Neuronal stem cell (in vitro differentiated cells): Measurements from ENCODE around the gene STYX.

ENCODE experiments used
- DNase-seq: peaks from one replicate; pipeline ENCODE4 v3.0.0-alpha.2; 2013; ENCODE audit warnings: low spot score
- H2AFZ ChIP-seq: one replicate; pipeline ENCODE4 v1.6.1; 2013; ENCODE audit warnings: mild to moderate bottlenecking, low read length, inconsistent platforms
- H2AK5ac ChIP-seq: 2 replicates; pipeline ENCODE4 v1.6.1; 2013; ENCODE audit warnings: low read depth, mild to moderate bottlenecking, inconsistent platforms, low read length, moderate library complexity, mixed read lengths
- H2BK120ac ChIP-seq: 2 replicates; pipeline ENCODE4 v1.6.1; 2013; ENCODE audit warnings: low read depth, mild to moderate bottlenecking, inconsistent platforms, low read length, moderate library complexity, mixed read lengths
- H2BK12ac ChIP-seq: one replicate; pipeline ENCODE4 v1.6.1; 2013; ENCODE audit warnings: low read length, inconsistent platforms
- H2BK15ac ChIP-seq: 2 replicates; pipeline ENCODE4 v1.6.1; 2013; ENCODE audit warnings: mild to moderate bottlenecking, low read length, inconsistent platforms, mixed read lengths
- H2BK5ac ChIP-seq: one replicate; pipeline ENCODE4 v1.6.1; 2013; ENCODE audit warnings: inconsistent platforms, mild to moderate bottlenecking, low read length, moderate library complexity
- H3K14ac ChIP-seq: one replicate; pipeline ENCODE4 v1.6.1; 2013; ENCODE audit warnings: low read length, inconsistent platforms
- H3K18ac ChIP-seq: 2 replicates; pipeline ENCODE4 v1.6.1; 2013; ENCODE audit warnings: low read length, inconsistent platforms
- H3K23ac ChIP-seq: 2 replicates; pipeline ENCODE4 v1.6.1; 2013; ENCODE audit warnings: low read depth, mild to moderate bottlenecking, mixed read lengths, low read length, inconsistent platforms; ENCODE audit not compliant: poor library complexity
- H3K27ac ChIP-seq: replicated peaks from 3 replicates; pipeline ENCODE4 v1.5.1; 2013; ENCODE audit warnings: low read length, inconsistent platforms
- H3K27me3 ChIP-seq, 3 experiments: 2 replicates each; pipeline ENCODE4 v1.6.1; 2013; ENCODE audit warnings: low read length in 3 of 3, mild to moderate bottlenecking in 2 of 3, inconsistent platforms in 1 of 3, low read depth in 1 of 3, mixed read lengths in 1 of 3, moderate library complexity in 1 of 3; ENCODE audit not compliant: control insufficient read depth in 3 of 3, insufficient read depth in 3 of 3
- H3K36me3 ChIP-seq, 2 donors: replicated peaks in 1 of 2; 2 replicates each; pipeline ENCODE4 v1.6.1; 2013; ENCODE audit warnings: low read length in 2 of 2; ENCODE audit not compliant: control insufficient read depth in 2 of 2, insufficient read depth in 2 of 2
- H3K4ac ChIP-seq: 2 replicates; pipeline ENCODE4 v1.6.1; 2013; ENCODE audit warnings: inconsistent platforms, mild to moderate bottlenecking, low read length, moderate library complexity
- H3K4me1 ChIP-seq, 2 donors: 1 replicate in 1 of 2; 2 replicates in 1 of 2; pipeline ENCODE4 v1.6.1; 2013; ENCODE audit warnings: low read length in 2 of 2, low read depth in 1 of 2; ENCODE audit not compliant: control insufficient read depth in 2 of 2, insufficient read depth in 1 of 2
- H3K4me2 ChIP-seq: one replicate; pipeline ENCODE4 v1.6.1; 2013; ENCODE audit warnings: mild to moderate bottlenecking, low read length, inconsistent platforms; ENCODE audit not compliant: insufficient read depth, poor library complexity, severe bottlenecking
- H3K4me3 ChIP-seq, 2 donors: 2 replicates each; pipeline ENCODE4 v1.5.1; 2013; ENCODE audit warnings: low read length in 2 of 2, mild to moderate bottlenecking in 2 of 2, inconsistent platforms in 1 of 2, moderate library complexity in 1 of 2
- H3K79me1 ChIP-seq: one replicate; pipeline ENCODE4 v1.6.1; 2013; ENCODE audit warnings: low read depth, mild to moderate bottlenecking, inconsistent platforms, low read length, moderate library complexity
- H3K9ac ChIP-seq: one replicate; pipeline ENCODE4 v1.6.1; 2013; ENCODE audit warnings: mild to moderate bottlenecking, low read depth, low read length, inconsistent platforms; ENCODE audit not compliant: poor library complexity
- H3K9me3 ChIP-seq, 2 donors: replicated peaks in 1 of 2; 2 replicates each; pipeline versions ENCODE3 to v1.6.1; 2013; ENCODE audit warnings: low read length in 2 of 2, mild to moderate bottlenecking in 2 of 2, inconsistent platforms in 1 of 2, low read depth in 1 of 2, mixed read lengths in 1 of 2, moderate library complexity in 1 of 2; ENCODE audit not compliant: control insufficient read depth in 2 of 2, insufficient read depth in 1 of 2
- H4K8ac ChIP-seq: one replicate; pipeline ENCODE4 v1.6.1; 2013; ENCODE audit warnings: low read depth, mild to moderate bottlenecking, inconsistent platforms, low read length, moderate library complexity
- H4K91ac ChIP-seq: one replicate; pipeline ENCODE4 v1.6.1; 2013; ENCODE audit warnings: low read length, low read depth, mild to moderate bottlenecking, inconsistent platforms; ENCODE audit not compliant: poor library complexity
- WGBS, 2 donors: extraction: QIAGEN DNeasy Blood & Tissue Kit; methylation state at CpG; one replicate each; pipeline ENCODE4 v1.1.7; 2013; ENCODE audit warnings: missing lambda C conversion rate in 2 of 2, mixed read lengths in 1 of 2; ENCODE audit not compliant: insufficient read length in 2 of 2, insufficient replicate concordance in 1 of 2; ENCODE audit errors: extremely low coverage in 2 of 2; 5-methylcytosine and 5-hydroxymethylcytosine counted together

STYX gene

DNA sequence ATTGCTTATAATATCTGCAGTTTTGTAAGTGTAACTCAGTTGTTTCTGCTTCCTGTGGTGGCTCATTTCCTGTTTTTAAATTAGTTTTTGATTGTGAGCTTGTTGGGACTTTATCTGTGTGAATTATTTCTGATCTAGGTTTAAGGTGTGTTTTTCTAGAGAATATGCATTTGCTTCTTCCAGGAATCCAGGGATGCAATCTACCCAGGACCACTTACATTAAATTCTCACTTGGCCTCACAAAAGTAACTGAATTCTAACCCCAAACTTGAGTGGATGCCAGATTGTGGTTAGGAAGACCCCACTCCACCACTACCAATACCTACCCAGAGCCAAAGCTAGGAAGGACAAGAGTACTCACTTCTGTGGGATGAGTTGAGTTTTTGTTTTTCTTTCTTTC, 11.9 kb downstream of the STYX start:
- no peak overlapping the region for H2AK5ac ChIP-seq
- no peak overlapping the region for H4K8ac ChIP-seq
- H3K14ac ChIP-seq, result no peak overlapping the region
- no peak overlapping the region for H2AFZ ChIP-seq
- H3K18ac ChIP-seq, result no peak overlapping the region
- no peaks in the 10 kb centered on the region for H3K4me1 ChIP-seq
- H4K91ac ChIP-seq, result no peak overlapping the region
- H2BK15ac ChIP-seq, result no peak overlapping the region
- no peak overlapping the region for H2BK5ac ChIP-seq
- H3K36me3 ChIP-seq, result peaks cover 0 to 38% of the 10 kb centered on the region in 2 donors
- no peak overlapping the region for H3K4me2 ChIP-seq
- H3K9ac ChIP-seq, result no peak overlapping the region
- no peaks in the 10 kb centered on the region for H3K27me3 ChIP-seq
- H2BK120ac ChIP-seq, result no peak overlapping the region
- H3K4me3 ChIP-seq, result no peak overlapping the region
- H3K4ac ChIP-seq, result no peak overlapping the region
- H3K27ac ChIP-seq, result no peak overlapping the region
- no peak overlapping the region for H3K23ac ChIP-seq
- no peaks in the 10 kb centered on the region for H3K9me3 ChIP-seq
- DNase-seq, result no peak
- H2BK12ac ChIP-seq, result no peak overlapping the region
- H3K79me1 ChIP-seq, result peaks cover 2% of the 10 kb centered on the region

DNA sequence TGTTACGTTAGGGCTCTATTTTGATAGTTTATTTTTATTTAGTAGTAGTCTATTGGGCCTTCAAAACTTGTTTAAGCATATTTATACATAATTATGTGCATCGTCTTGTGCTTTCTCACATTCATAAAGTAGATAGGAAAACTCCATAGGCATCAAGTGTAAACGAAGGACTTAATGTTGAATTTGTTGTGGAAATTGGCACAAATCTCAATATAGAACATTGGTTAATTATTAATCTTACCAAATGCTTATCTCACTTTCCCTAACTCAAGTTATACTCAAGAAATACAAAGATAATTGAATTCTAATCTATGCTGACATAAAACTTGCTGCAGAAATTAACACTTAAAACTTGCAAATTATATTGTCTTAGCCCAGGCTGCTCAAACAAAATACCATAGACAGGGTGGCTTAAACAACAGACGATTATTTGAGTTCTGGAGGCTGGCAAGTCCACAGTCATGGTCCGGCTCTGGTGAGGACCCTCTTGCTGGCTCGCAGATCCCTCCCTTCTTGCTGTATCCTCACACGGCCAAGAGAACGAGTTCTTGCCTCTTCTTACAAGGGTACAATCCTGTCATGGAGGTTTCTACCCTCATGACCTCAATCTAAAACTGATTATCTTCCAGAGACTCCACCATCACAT, 18.8 kb downstream of the STYX start:
- H3K36me3 ChIP-seq, result peaks cover 4 to 79% of the 10 kb centered on the region in 2 donors
- H3K9ac ChIP-seq, result no peak overlapping the region
- H3K27ac ChIP-seq, result no peak overlapping the region
- H2AFZ ChIP-seq, result no peak overlapping the region
- no peak overlapping the region for H3K4me2 ChIP-seq
- no peak overlapping the region for H2BK15ac ChIP-seq
- DNase-seq, result no peak
- H3K4me1 ChIP-seq, result no peaks in the 10 kb centered on the region
- no peaks in the 10 kb centered on the region for H3K79me1 ChIP-seq
- no peaks in the 10 kb centered on the region for H3K9me3 ChIP-seq
- H3K18ac ChIP-seq, result no peak overlapping the region
- H3K4ac ChIP-seq, result no peak overlapping the region
- H3K14ac ChIP-seq, result no peak overlapping the region
- peaks cover 0 to 2% (median 0%) of the 10 kb centered on the region in 3 experiments for H3K27me3 ChIP-seq
- no peak overlapping the region for H2BK12ac ChIP-seq
- H3K4me3 ChIP-seq, result no peak overlapping the region
- H4K8ac ChIP-seq, result no peak overlapping the region
- H4K91ac ChIP-seq, result no peak overlapping the region
- H2AK5ac ChIP-seq, result no peak overlapping the region
- no peak overlapping the region for H3K23ac ChIP-seq
- no peak overlapping the region for H2BK120ac ChIP-seq
- H2BK5ac ChIP-seq, result no peak overlapping the region
- no CpG with 5 or more reads among the region's 8 CpGs for WGBS, 2 donors

DNA sequence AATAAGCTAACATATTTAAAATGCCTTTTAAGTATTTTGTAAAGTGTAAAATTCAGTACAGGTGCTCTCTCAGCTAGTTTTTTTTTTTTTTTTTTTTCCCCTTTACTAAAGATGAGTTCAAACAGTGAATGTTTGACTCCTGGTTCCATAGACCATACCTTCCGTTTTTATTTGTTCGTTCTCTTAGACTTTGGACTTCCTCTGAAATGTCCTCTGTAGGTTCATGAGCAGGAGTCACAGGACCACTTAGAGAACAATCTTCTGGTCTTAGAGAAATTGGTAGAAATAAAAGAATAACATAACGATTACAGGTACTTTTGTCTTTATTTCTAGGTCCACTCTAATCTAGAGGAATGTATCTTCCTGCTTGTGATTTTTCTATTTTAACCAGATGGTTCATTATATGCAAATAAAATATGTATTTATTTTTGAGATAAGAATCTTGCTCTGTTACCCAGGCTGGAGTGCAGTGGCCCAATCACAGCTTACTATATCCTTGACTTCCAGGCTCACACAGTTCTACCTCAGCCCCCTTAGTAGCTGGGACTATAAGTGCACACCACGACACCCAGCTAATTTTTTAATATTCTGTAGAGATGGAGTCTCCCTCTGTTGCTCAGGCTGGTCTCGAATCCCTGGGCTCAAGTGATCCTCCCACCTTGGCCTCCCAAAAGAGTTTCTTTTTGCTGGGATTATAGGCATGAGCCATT, 25.8 kb downstream of the STYX start:
- no peak overlapping the region for H3K14ac ChIP-seq
- H3K23ac ChIP-seq, result no peak overlapping the region
- no peak for DNase-seq
- no peak overlapping the region for H3K4me3 ChIP-seq
- H3K27me3 ChIP-seq, result no peaks in the 10 kb centered on the region
- H3K36me3 ChIP-seq, result peaks cover 4 to 49% of the 10 kb centered on the region in 2 donors
- no peaks in the 10 kb centered on the region for H3K79me1 ChIP-seq
- no peak overlapping the region for H3K4ac ChIP-seq
- no peak overlapping the region for H4K8ac ChIP-seq
- H4K91ac ChIP-seq, result no peak overlapping the region
- H3K9me3 ChIP-seq, result no peaks in the 10 kb centered on the region
- H3K18ac ChIP-seq, result no peak overlapping the region
- H2BK120ac ChIP-seq, result no peak overlapping the region
- no peak overlapping the region for H3K4me2 ChIP-seq
- no peak overlapping the region for H2BK5ac ChIP-seq
- H3K9ac ChIP-seq, result no peak overlapping the region
- H3K4me1 ChIP-seq, result no peaks in the 10 kb centered on the region
- no peak overlapping the region for H2AFZ ChIP-seq
- H2AK5ac ChIP-seq, result no peak overlapping the region
- no CpG with 5 or more reads among the region's 5 CpGs for WGBS, 2 donors
- H3K27ac ChIP-seq, result no peak overlapping the region
- no peak overlapping the region for H2BK12ac ChIP-seq
- H2BK15ac ChIP-seq, result no peak overlapping the region

DNA sequence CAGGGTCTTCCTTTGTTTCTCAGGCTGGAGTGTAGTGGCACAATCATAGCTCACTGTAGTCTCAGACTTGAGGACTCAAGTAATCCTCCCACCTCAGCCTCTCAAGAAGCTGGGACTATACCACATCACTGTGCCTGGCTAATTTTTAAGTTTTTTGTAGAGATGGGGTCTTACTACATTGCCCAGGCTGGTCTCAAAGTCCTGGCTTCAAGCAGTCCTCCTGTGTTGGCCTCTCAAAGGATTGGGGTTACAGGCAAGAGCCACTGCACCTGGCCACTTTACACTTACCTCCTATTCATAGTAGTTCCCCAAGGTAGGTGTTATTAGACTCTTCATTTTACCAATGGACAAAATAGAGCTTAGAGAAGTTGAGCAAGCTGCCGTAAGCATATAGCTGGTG, 29.2 kb downstream of the STYX start:
- Histone ChIP-seq H3K9ac (no peak overlapping the region), H2AK5ac (no peak overlapping the region), H4K91ac (no peak overlapping the region), H3K4me1 (no peaks in the 10 kb centered on the region), H3K36me3 (peaks cover 4 to 54% of the 10 kb centered on the region in 2 donors), H3K27ac (no peak overlapping the region), H2BK5ac (no peak overlapping the region), H2BK120ac (no peak overlapping the region), H3K4ac (no peak overlapping the region), H3K79me1 (no peaks in the 10 kb centered on the region), H4K8ac (no peak overlapping the region), H3K4me3 (no peak overlapping the region), H3K23ac (no peak overlapping the region), H3K4me2 (no peak overlapping the region), H3K14ac (no peak overlapping the region), H2AFZ (no peak overlapping the region), H2BK15ac (no peak overlapping the region), H3K18ac (no peak overlapping the region), H2BK12ac (no peak overlapping the region), H3K9me3 (no peaks in the 10 kb centered on the region), H3K27me3 (no peaks in the 10 kb centered on the region)
- no CpG with 5 or more reads among the region's 1 CpG for WGBS, 2 donors
- no peak for DNase-seq
